HepG2 (cell line): Measurements from ENCODE around the gene CHL1. TPM values are rescaled to one million over a fixed set of nuclear protein-coding genes. Genes with fewer than 3 reads are reported as not detected.

Experiments
- AKAP8 ChIP-seq: sonication (generic); formaldehyde crosslinking; IDR thresholded peaks from 2 replicates; pipeline ENCODE4 v1.5.1; 2020; ENCODE audit warnings: mild to moderate bottlenecking, missing genetic modification reagents
- DR1 ChIP-seq: sonication (generic); formaldehyde crosslinking; IDR thresholded peaks from 2 replicates; pipeline ENCODE4 v1.8.0; 2021; ENCODE audit warnings: mild to moderate bottlenecking, missing genetic modification reagents, inconsistent platforms
- ETV5 ChIP-seq: IDR thresholded peaks from 2 replicates; pipeline ENCODE4 v1.6.1; 2018; ENCODE audit warnings: missing biosample characterization, missing genetic modification reagents, inconsistent platforms, borderline replicate concordance
- FLYWCH1 ChIP-seq: sonication (generic); formaldehyde crosslinking; IDR thresholded peaks from 2 replicates; pipeline ENCODE4 v1.8.1; 2023; ENCODE audit warnings: mild to moderate bottlenecking, missing genetic modification reagents
- KMT2A ChIP-seq: sonication (generic); formaldehyde crosslinking; IDR thresholded peaks from 2 replicates; pipeline ENCODE4 v1.4.0; 2020; ENCODE audit warnings: missing genetic modification reagents
- TEAD3 ChIP-seq: optimal IDR thresholded peaks from 2 replicates; pipeline ENCODE3; 2016; ENCODE audit warnings: borderline replicate concordance
- ZNF713 ChIP-seq: sonication (generic); formaldehyde crosslinking; IDR thresholded peaks from 2 replicates; pipeline ENCODE4 v1.4.0; 2020; ENCODE audit warnings: mild to moderate bottlenecking, missing genetic modification reagents
- polyA plus RNA-seq, 8 experiments: library from polyadenylated mRNA; depleted of rRNA in 3 of 8; stranded (reverse) in 7 of 8; unstranded in 1 of 8; fragments of >200 nt; fragmentation: Illumina TruSeq in 4 of 8; extraction: Trizol in 4 of 8; gene quantifications; 2 replicates each; pipeline versions ENCODE4 v1.2.1 to v1.2.3, GENCODE V29; 2011 to 2016; ENCODE audit warnings: low read depth in 4 of 8, missing spikeins in 1 of 8, mixed read lengths in 1 of 8; ENCODE audit not compliant: insufficient read depth in 1 of 8
- total RNA-seq, 5 experiments: library from RNA; depleted of rRNA; stranded (reverse); fragments of >200 nt; fragmentation: Illumina TruSeq; extraction: Trizol; gene quantifications; 2 replicates each; pipeline ENCODE4 v1.2.3, GENCODE V29; 2016; ENCODE audit warnings: low read depth in 1 of 5
- TF ChIP-seq, protein P1 (sequence below): sonication (generic); formaldehyde crosslinking; IDR thresholded peaks from 2 replicates; pipeline ENCODE4 v1.4.0; 2020; ENCODE audit warnings: missing genetic modification reagents
- TF ChIP-seq, protein P2 (sequence below): IDR thresholded peaks from 2 replicates; pipeline ENCODE4 v1.6.1; 2016
- TF ChIP-seq, protein P3 (sequence below): sonication (generic); formaldehyde crosslinking; IDR thresholded peaks from 2 replicates; pipeline ENCODE4 v1.5.0; 2020; ENCODE audit warnings: mild to moderate bottlenecking, low read depth, missing genetic modification reagents, borderline replicate concordance
- TF ChIP-seq, protein P4 (sequence below): sonication (generic); formaldehyde crosslinking; IDR thresholded peaks from 2 replicates; pipeline ENCODE4 v1.5.1; 2020; ENCODE audit warnings: mild to moderate bottlenecking, missing genetic modification reagents, borderline replicate concordance

CHL1 gene
- total and polyA plus RNA-seq, 2 of the 13 experiments (the other 11 are each of a cell fraction or from before 2014, with no cell fraction given) = not detected

DNA sequence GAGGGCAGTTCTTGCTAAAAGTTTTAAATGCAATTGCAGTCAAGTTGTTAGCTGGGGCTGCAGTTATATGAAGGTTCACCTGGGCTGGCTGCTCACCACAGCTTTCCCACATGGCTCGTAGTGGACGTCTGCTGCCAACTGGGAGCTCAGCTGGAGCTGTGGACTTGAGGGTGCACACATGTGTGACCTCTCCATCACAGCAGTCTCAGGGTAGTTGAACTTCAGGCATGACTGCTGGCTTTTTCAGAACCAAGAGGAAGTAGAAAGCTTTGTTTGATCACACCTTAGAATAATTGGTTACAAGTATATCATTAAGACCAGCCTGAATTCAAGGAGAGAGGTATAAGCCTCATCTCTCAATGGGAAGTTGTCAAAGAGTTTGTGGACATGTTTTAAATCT lies 74.1 kb downstream of the CHL1 start (continued):
- TF ChIP-seq, protein P1, sequence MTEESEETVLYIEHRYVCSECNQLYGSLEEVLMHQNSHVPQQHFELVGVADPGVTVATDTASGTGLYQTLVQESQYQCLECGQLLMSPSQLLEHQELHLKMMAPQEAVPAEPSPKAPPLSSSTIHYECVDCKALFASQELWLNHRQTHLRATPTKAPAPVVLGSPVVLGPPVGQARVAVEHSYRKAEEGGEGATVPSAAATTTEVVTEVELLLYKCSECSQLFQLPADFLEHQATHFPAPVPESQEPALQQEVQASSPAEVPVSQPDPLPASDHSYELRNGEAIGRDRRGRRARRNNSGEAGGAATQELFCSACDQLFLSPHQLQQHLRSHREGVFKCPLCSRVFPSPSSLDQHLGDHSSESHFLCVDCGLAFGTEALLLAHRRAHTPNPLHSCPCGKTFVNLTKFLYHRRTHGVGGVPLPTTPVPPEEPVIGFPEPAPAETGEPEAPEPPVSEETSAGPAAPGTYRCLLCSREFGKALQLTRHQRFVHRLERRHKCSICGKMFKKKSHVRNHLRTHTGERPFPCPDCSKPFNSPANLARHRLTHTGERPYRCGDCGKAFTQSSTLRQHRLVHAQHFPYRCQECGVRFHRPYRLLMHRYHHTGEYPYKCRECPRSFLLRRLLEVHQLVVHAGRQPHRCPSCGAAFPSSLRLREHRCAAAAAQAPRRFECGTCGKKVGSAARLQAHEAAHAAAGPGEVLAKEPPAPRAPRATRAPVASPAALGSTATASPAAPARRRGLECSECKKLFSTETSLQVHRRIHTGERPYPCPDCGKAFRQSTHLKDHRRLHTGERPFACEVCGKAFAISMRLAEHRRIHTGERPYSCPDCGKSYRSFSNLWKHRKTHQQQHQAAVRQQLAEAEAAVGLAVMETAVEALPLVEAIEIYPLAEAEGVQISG (CRISPR knock-in tag) = no peak
- TF ChIP-seq ETV5 (CRISPR knock-in tag) (no peak), ZNF713 (CRISPR knock-in tag) (no peak), KMT2A (CRISPR knock-in tag) (no peak), FLYWCH1 (CRISPR knock-in tag) (no peak), TEAD3 (CRISPR knock-in tag) (no peak), DR1 (no peak), AKAP8 (CRISPR knock-in tag) (no peak)
- TF ChIP-seq, protein P2, sequence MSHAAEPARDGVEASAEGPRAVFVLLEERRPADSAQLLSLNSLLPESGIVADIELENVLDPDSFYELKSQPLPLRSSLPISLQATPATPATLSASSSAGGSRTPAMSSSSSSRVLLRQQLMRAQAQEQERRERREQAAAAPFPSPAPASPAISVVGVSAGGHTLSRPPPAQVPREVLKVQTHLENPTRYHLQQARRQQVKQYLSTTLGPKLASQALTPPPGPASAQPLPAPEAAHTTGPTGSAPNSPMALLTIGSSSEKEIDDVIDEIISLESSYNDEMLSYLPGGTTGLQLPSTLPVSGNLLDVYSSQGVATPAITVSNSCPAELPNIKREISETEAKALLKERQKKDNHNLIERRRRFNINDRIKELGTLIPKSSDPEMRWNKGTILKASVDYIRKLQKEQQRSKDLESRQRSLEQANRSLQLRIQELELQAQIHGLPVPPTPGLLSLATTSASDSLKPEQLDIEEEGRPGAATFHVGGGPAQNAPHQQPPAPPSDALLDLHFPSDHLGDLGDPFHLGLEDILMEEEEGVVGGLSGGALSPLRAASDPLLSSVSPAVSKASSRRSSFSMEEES (CRISPR knock-in tag) = no peak
- TF ChIP-seq, protein P3, sequence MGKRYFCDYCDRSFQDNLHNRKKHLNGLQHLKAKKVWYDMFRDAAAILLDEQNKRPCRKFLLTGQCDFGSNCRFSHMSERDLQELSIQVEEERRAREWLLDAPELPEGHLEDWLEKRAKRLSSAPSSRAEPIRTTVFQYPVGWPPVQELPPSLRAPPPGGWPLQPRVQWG (CRISPR knock-in tag) = no peak
- TF ChIP-seq, protein P4, sequence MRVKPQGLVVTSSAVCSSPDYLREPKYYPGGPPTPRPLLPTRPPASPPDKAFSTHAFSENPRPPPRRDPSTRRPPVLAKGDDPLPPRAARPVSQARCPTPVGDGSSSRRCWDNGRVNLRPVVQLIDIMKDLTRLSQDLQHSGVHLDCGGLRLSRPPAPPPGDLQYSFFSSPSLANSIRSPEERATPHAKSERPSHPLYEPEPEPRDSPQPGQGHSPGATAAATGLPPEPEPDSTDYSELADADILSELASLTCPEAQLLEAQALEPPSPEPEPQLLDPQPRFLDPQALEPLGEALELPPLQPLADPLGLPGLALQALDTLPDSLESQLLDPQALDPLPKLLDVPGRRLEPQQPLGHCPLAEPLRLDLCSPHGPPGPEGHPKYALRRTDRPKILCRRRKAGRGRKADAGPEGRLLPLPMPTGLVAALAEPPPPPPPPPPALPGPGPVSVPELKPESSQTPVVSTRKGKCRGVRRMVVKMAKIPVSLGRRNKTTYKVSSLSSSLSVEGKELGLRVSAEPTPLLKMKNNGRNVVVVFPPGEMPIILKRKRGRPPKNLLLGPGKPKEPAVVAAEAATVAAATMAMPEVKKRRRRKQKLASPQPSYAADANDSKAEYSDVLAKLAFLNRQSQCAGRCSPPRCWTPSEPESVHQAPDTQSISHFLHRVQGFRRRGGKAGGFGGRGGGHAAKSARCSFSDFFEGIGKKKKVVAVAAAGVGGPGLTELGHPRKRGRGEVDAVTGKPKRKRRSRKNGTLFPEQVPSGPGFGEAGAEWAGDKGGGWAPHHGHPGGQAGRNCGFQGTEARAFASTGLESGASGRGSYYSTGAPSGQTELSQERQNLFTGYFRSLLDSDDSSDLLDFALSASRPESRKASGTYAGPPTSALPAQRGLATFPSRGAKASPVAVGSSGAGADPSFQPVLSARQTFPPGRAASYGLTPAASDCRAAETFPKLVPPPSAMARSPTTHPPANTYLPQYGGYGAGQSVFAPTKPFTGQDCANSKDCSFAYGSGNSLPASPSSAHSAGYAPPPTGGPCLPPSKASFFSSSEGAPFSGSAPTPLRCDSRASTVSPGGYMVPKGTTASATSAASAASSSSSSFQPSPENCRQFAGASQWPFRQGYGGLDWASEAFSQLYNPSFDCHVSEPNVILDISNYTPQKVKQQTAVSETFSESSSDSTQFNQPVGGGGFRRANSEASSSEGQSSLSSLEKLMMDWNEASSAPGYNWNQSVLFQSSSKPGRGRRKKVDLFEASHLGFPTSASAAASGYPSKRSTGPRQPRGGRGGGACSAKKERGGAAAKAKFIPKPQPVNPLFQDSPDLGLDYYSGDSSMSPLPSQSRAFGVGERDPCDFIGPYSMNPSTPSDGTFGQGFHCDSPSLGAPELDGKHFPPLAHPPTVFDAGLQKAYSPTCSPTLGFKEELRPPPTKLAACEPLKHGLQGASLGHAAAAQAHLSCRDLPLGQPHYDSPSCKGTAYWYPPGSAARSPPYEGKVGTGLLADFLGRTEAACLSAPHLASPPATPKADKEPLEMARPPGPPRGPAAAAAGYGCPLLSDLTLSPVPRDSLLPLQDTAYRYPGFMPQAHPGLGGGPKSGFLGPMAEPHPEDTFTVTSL (CRISPR knock-in tag) = no peak
- TF ChIP-seq, all 625 proteins: peak for 0
